CD4-positive, alpha-beta T cell (primary cell): ENCODE results near the gene RBBP6. TPM values are rescaled to one million over a fixed set of nuclear protein-coding genes. Genes with fewer than 3 reads are reported as not detected.
"Not testable (repeated sequence)": the region's sequence is repeated elsewhere in the genome, so short reads cannot be mapped to it uniquely, and the experiment has no call there.

ENCODE experiments used
- ATAC-seq: fragments of 200-7000 bp; cut with Tn5 transposase; one replicate; pipeline ENCODE4 v1.10.0; 2022; ENCODE audit warnings: mild to moderate bottlenecking; ENCODE audit not compliant: poor library complexity
- CTCF ChIA-PET: fragments of 350-600 bp; sonication (Branson Sonifier 250); formaldehyde crosslinking; loops from one replicate; lab custom pipeline; 2021; ENCODE audit warnings: antibody characterized with exemption, inconsistent platforms; lab: Charles Lee
- POLR2A ChIA-PET: fragments of 350-600 bp; sonication (Branson Sonifier 250); formaldehyde crosslinking; loops from one replicate; lab custom pipeline; 2021; ENCODE audit warnings: antibody characterized with exemption, inconsistent platforms; lab: Charles Lee
- DNase-seq, 14 experiments: peaks; one replicate each; pipeline ENCODE4 v3.0.0-alpha.2; 2013 to 2020; ENCODE audit warnings: mixed read lengths in 2 of 14
- H3K27ac ChIP-seq, 2 donors: one replicate each; pipeline versions ENCODE4 v1.5.1 to v1.7.0; 2013; ENCODE audit warnings: low read length in 2 of 2, low read depth in 1 of 2, mild to moderate bottlenecking in 1 of 2
- H3K27me3 ChIP-seq, 2 experiments: 1 replicate in 1 of 2; 2 replicates in 1 of 2; pipeline versions ENCODE4 v1.6.1 to v1.7.0; 2013; ENCODE audit warnings: low read length in 2 of 2, control low read depth in 1 of 2, mild to moderate bottlenecking in 1 of 2, moderate library complexity in 1 of 2; ENCODE audit not compliant: insufficient read depth in 2 of 2, control insufficient read depth in 1 of 2
- H3K36me3 ChIP-seq: one replicate; pipeline ENCODE4 v1.6.1; 2013; ENCODE audit warnings: low read length, control low read depth; ENCODE audit not compliant: insufficient read depth
- H3K4me1 ChIP-seq: one replicate; pipeline ENCODE4 v1.6.1; 2013; ENCODE audit warnings: low read length, control low read depth; ENCODE audit not compliant: insufficient read depth
- H3K4me3 ChIP-seq: one replicate; pipeline ENCODE4 v1.5.1; 2013; ENCODE audit warnings: mild to moderate bottlenecking, low read length, moderate library complexity
- H3K9me3 ChIP-seq, 2 experiments: 1 replicate in 1 of 2; 2 replicates in 1 of 2; pipeline versions ENCODE4 v1.6.1 to v1.7.0; 2013; ENCODE audit warnings: low read length in 2 of 2, mild to moderate bottlenecking in 2 of 2, control low read depth in 1 of 2, moderate library complexity in 1 of 2; ENCODE audit not compliant: control insufficient read depth in 1 of 2, insufficient read depth in 1 of 2
- H3K27ac Mint-ChIP-seq: one replicate; pipeline ENCODE4 v1.8.0; 2020; ENCODE audit warnings: mixed read lengths
- H3K27me3 Mint-ChIP-seq: one replicate; pipeline ENCODE4 v1.8.0; 2021; ENCODE audit warnings: mixed read lengths
- H3K36me3 Mint-ChIP-seq: one replicate; pipeline ENCODE4 v1.8.0; 2021; ENCODE audit warnings: low read depth, mixed read lengths
- H3K4me1 Mint-ChIP-seq: one replicate; pipeline ENCODE4 v1.8.0; 2021; ENCODE audit warnings: low read depth, mixed read lengths
- H3K4me3 Mint-ChIP-seq: one replicate; pipeline ENCODE4 v1.8.0; 2020; ENCODE audit warnings: mild to moderate bottlenecking, mixed read lengths
- H3K9me3 Mint-ChIP-seq: one replicate; pipeline ENCODE4 v1.8.0; 2020; ENCODE audit warnings: mixed read lengths
- CTCF ChIP-seq: fragments of 200-600 bp; IDR thresholded peaks from one replicate; pipeline ENCODE4 v1.8.0; 2022; ENCODE audit warnings: antibody characterized with exemption, mild to moderate bottlenecking
- intact Hi-C, 2 experiments: fragments of 100-400 bp; cut with DNase I in 1 of 2; cut with micrococcal nuclease in 1 of 2; formaldehyde crosslinking; loops; one replicate each; pipeline versions ENCODE4 v1.15.1 to v1.9.0; 2023 to 2025; cut with DNase I, micrococcal nuclease
- total RNA-seq, 174 experiments: library from RNA in 2 of 174; stranded (reverse) in 2 of 174; gene quantifications; one replicate each; pipeline ENCODE4 v1.2.3 and lab custom pipeline; 2021 to 2026

The RBBP6 gene
- total RNA-seq, 2 experiments from 2014 or later = 178 TPM

- ChIA-PET POLR2A (no interaction called here), CTCF (no interaction called here)
- peaks cover 20 to 36% of the 10 kb centered on the region in 2 experiments for H3K27me3 ChIP-seq
- no peak overlapping the region for H3K4me3 ChIP-seq
- no peaks in the 10 kb centered on the region for H3K9me3 Mint-ChIP-seq
- H3K36me3 ChIP-seq = no peaks in the 10 kb centered on the region
- intact Hi-C loops = no loop called here
- TF ChIP-seq CTCF = no peak
- peak in 1 of 14 experiments; percentile 8 for DNase-seq
- no peaks in the 10 kb centered on the region for H3K36me3 Mint-ChIP-seq
- H3K9me3 ChIP-seq = peaks cover 0 to 4% of the 10 kb centered on the region in 2 experiments
- peaks cover 7% of the 10 kb centered on the region for H3K4me1 ChIP-seq
- ATAC-seq = no peak
- H3K27me3 Mint-ChIP-seq = peaks cover 74% of the 10 kb centered on the region
- H3K4me1 Mint-ChIP-seq = peaks cover 10% of the 10 kb centered on the region
- H3K4me3 Mint-ChIP-seq = no peak overlapping the region
- no peak overlapping the region for H3K27ac ChIP-seq
- H3K27ac Mint-ChIP-seq = no peak overlapping the region
Observed at GRCh38 chr16:24610416-24610755, 71.0 kb downstream of the RBBP6 start.

GRCh38 chr16:24611310-24611709, 71.9 kb downstream of the RBBP6 start:
- Histone ChIP-seq H3K4me1 (peaks cover 7% of the 10 kb centered on the region), H3K27ac (no peak overlapping the region), H3K4me3 (no peak overlapping the region), H3K27me3 (peaks cover 20 to 33% of the 10 kb centered on the region in 2 experiments), H3K36me3 (no peaks in the 10 kb centered on the region), H3K9me3 (peaks cover 0 to 4% of the 10 kb centered on the region in 2 experiments)
- ChIA-PET CTCF (no interaction called here), POLR2A (no interaction called here)
- TF ChIP-seq CTCF = no peak
- Mint-ChIP-seq H3K4me3 (no peak overlapping the region), H3K9me3 (no peaks in the 10 kb centered on the region), H3K27me3 (peaks cover 71% of the 10 kb centered on the region), H3K27ac (no peak overlapping the region), H3K4me1 (peaks cover 10% of the 10 kb centered on the region), H3K36me3 (no peaks in the 10 kb centered on the region)
- DNase-seq = no peak
- ATAC-seq = no peak
- intact Hi-C loops = no loop called here

- Histone ChIP-seq H3K4me3 (no peak overlapping the region), H3K4me1 (peaks cover 7% of the 10 kb centered on the region), H3K27me3 (peaks cover 20 to 29% of the 10 kb centered on the region in 2 experiments), H3K36me3 (no peaks in the 10 kb centered on the region), H3K9me3 (peaks cover 0 to 4% of the 10 kb centered on the region in 2 experiments), H3K27ac (no peak overlapping the region)
- ChIA-PET CTCF (no interaction called here), POLR2A (no interaction called here)
- H3K4me1 Mint-ChIP-seq = peaks cover 10% of the 10 kb centered on the region
- no peak overlapping the region for H3K27ac Mint-ChIP-seq
- no peak overlapping the region for H3K4me3 Mint-ChIP-seq
- no peak for ATAC-seq
- no peak for DNase-seq
- no peak for TF ChIP-seq CTCF
- no peaks in the 10 kb centered on the region for H3K36me3 Mint-ChIP-seq
- H3K9me3 Mint-ChIP-seq = no peaks in the 10 kb centered on the region
- H3K27me3 Mint-ChIP-seq = peaks cover 63% of the 10 kb centered on the region
- intact Hi-C loops = no loop called here
Observed at GRCh38 chr16:24612656-24613055, 73.3 kb downstream of the RBBP6 start.

- CTCF ChIA-PET = interaction anchor here (0.6 kb wide), 1 partner anchor 20 kb away, joined by 3 read pairs; no protein-coding TSS in a partner anchor
- H3K9me3 Mint-ChIP-seq, H3K4me1 ChIP-seq, H3K36me3 Mint-ChIP-seq, DNase-seq, POLR2A ChIA-PET, H3K27ac ChIP-seq, H3K9me3 ChIP-seq, H3K4me3 Mint-ChIP-seq, ATAC-seq, H3K36me3 ChIP-seq, intact Hi-C loops, H3K4me3 ChIP-seq, H3K27ac Mint-ChIP-seq: not testable (repeated sequence)
- Mint-ChIP-seq H3K27me3 (peaks cover 57% of the 10 kb centered on the region), H3K4me1 (peaks cover 10% of the 10 kb centered on the region)
- peaks cover 20 to 25% of the 10 kb centered on the region in 2 experiments for H3K27me3 ChIP-seq
Observed at GRCh38 chr16:24613267-24613666, 73.9 kb downstream of the RBBP6 start.
